Transverse colon (tissue), 3 donors: ENCODE data around the gene GFI1B.

Source experiments
- POLR2A ChIP-seq: fragments of 450-650 bp; IDR thresholded peaks from one replicate; pipeline ENCODE4 v1.6.1; 2016; ENCODE audit warnings: antibody characterized with exemption, mild to moderate bottlenecking, moderate library complexity
- TF ChIP-seq, protein P1 (sequence below), 5 experiments: fragments of 200-600 bp in 3 of 5; fragments of 450-650 bp in 2 of 5; sonication (generic) in 3 of 5; IDR thresholded peaks; 1 replicate in 2 of 5; 2 replicates in 3 of 5; pipeline ENCODE4 v1.5.1; 2016 to 2017; ENCODE audit warnings: antibody characterized with exemption in 5 of 5, inconsistent platforms in 3 of 5, mild to moderate bottlenecking in 2 of 5, moderate library complexity in 1 of 5

DNA sequence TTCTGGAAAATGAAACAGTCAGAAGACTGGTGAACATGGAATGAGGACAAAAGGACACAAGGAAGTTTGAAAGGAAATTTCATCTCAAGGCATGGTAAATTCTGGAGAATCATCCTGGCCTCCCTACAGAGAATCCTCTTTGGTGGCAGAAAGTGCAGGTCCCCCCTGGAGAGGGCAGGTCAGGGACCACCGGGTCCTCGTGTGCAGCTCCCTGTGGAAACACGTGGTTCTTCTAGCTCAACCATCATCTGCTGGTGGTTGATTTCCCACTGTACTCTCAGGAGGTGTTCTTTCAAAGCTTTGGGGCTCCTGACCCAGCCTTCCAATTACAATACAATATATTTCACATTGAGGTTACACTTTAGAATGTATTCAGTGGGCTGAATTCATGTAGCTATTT is 49.7 kb downstream of the GFI1B start:
- TF ChIP-seq, protein P1, sequence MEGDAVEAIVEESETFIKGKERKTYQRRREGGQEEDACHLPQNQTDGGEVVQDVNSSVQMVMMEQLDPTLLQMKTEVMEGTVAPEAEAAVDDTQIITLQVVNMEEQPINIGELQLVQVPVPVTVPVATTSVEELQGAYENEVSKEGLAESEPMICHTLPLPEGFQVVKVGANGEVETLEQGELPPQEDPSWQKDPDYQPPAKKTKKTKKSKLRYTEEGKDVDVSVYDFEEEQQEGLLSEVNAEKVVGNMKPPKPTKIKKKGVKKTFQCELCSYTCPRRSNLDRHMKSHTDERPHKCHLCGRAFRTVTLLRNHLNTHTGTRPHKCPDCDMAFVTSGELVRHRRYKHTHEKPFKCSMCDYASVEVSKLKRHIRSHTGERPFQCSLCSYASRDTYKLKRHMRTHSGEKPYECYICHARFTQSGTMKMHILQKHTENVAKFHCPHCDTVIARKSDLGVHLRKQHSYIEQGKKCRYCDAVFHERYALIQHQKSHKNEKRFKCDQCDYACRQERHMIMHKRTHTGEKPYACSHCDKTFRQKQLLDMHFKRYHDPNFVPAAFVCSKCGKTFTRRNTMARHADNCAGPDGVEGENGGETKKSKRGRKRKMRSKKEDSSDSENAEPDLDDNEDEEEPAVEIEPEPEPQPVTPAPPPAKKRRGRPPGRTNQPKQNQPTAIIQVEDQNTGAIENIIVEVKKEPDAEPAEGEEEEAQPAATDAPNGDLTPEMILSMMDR (IDR thresholded peaks at IDR 0.05): no peak
- no peak for TF ChIP-seq POLR2A
